ENCODE data around the gene SERTM1.

Gene SERTM1

DNA sequence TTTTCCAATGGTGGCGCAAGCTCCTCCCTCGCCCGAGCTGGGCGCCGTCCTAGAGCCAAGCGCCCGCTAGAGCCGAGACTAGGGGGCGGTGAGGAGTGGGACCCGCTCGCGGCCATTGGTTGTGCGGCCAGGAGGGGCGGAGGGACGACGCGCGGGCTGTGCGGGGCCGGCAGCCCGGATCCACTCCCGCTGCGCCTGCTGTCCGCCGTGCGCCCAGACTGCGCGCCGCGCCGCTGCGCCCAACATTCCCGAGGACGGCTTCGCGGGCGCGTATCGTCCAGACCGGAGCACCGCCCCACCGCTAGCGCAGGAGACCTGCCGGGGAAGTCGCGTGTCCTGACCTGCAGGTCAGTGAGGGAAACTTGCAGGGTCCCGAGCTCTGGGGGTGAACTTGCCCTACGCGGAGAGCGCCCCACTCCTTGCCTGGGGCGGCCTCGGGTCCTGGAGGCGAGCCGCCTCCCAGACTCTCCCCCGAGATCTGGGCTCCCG, at the start of gene SERTM1:
TSS of gene SERTM1 (plus strand) at position 183 of the 489 bp plus-strand sequence. CDS start 21,059 bp downstream, outside the sequence.
- in situ Hi-C loops (cut with MboI; ENCODE audit: low sequenced_read_pairs): no loop called here

DNA sequence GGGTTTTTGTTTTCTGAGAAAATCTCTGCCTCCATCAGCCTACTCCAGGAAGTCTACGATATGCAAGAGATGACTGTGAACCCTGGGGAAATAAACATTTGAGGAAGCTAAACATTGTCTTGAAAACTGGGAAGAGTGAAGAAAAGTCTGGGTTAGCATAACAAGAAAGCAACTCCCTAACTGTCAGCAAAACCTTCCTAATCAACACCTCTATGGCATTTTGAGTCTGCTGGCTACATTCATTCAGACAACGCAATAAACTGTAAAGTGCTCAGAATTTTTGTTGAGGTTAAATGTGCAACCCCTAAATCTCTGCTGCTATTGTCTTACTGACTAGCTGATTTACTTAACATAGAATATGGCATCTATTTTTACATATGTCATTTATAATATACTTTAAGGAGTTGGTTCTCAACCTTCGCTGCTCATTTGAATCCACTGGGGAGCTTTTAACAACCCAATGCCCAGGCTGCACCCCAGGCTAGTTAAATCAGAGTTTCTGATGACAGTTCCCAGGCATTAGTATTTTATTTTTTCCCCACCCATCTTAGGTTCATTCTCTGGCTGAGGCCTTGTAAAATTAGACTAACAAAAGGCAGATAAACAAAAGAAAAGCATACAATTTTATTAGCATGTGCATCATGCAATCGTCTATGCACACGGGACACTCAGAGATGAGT, 45.3 kb upstream of the SERTM1 start:
- in situ Hi-C loops (cut with MboI; ENCODE audit: low sequenced_read_pairs): no loop called here

GRCh38 chr13:36629057-36629385, 44.8 kb upstream of the SERTM1 start:
- in situ Hi-C loops (cut with MboI; ENCODE audit: low sequenced_read_pairs): no loop called here

DNA sequence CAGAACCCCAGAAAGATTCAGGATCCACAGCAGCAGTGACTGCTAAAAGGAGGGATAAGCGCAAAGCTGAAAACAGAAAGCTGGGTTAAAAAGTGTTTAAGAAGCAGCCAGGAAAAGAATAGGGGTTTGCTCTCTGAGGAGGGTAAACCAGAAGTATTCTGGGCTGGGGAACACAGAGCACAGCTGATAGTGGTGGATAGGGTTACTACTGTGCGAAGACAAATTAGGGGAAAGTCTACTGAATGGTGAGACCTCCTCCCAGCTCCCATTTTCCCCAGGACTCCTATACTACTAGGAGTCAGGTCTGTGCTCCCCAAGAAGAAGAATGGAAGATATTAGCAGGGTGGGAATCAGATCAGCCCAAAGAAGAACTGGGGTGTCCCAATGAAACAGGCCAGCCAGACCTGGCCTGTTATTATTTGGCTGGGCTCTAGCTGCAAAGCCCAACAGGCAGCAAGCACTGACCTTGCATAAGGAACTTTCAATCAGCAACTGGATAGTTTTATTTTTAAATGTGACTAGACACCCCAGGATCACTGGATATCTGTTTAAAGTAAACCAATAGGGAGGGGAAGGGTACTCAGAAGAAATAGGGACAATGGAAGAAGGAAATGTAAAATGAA, 43.5 kb upstream of the SERTM1 start:
- in situ Hi-C loops (cut with MboI; ENCODE audit: low sequenced_read_pairs): no loop called here

- in situ Hi-C loops (cut with MboI; ENCODE audit: low sequenced_read_pairs): no loop called here
These were observed 34.2 kb upstream of the SERTM1 start for GRCh38 chr13:36639610-36640009.

- in situ Hi-C loops (cut with MboI; ENCODE audit: low sequenced_read_pairs): no loop called here
These were observed 23.2 kb upstream of the SERTM1 start for GRCh38 chr13:36650611-36651010.

DNA sequence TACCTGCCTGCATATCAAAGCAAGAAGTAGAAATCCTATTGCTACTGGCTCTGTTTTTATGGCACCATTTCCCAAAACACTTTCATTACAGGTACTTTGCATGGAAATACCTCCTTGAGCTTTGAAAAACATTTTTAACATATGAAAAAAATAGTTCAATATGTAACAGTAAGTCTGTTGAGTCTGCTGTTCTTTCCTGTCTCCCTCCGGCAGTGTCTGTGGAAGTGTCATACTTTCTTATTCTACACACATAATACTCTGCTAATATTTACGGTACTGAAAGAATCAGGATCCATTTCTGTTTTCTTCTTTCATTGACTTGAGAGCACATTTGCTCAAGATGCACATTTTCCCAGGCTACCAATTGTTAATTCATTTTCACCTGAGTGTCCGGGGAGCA, 8.2 kb upstream of the SERTM1 start:
- in situ Hi-C loops (cut with MboI; ENCODE audit: low sequenced_read_pairs): no loop called here

- in situ Hi-C loops (cut with MboI; ENCODE audit: low sequenced_read_pairs): no loop called here
These were observed 7.2 kb upstream of the SERTM1 start for GRCh38 chr13:36666477-36667229.

DNA sequence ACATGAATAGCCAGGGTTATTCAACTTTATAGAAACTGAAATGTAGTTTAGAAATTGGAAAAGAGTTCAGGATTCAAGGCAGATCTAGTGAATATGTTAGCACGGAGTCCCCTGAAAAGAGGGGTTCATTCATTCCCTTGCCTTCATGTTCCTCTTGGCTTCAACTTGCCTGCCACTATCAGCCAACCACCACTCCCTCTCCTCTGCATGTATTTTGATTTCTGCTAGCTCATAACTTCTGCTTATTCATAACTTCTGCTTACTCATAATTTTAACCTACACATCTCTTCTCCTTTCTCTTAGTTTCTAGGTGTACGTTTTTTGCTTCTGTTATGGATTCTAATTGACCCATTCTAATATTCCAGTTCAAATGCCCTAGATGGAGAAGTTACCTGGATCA, 5.5 kb upstream of the SERTM1 start:
- in situ Hi-C loops (cut with MboI; ENCODE audit: low sequenced_read_pairs): no loop called here

- in situ Hi-C loops (cut with MboI; ENCODE audit: low sequenced_read_pairs): no loop called here
These were observed 468 bp upstream of the SERTM1 start for GRCh38 chr13:36673352-36673751.

GRCh38 chr13:36674337-36675212, 755 bp downstream of the SERTM1 start:
- in situ Hi-C loops (cut with MboI; ENCODE audit: low sequenced_read_pairs): no loop called here

DNA sequence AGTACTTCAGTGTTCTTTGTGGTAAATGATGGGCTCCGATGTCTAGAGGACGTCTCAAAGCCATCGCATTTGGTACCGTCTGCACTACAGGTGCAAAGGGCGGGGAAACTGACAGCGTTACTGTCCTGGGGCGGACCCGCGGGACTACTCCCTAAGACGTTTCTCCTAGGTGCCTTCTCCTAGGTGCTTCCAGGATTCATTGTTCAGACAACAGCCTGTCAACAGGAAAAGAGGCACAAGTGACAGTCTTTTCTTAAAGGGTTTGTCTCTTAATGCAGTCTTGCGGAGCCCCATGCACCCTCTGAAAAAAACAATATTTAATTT, 1.4 kb downstream of the SERTM1 start:
- in situ Hi-C loops (cut with MboI; ENCODE audit: low sequenced_read_pairs): no loop called here

- in situ Hi-C loops (cut with MboI; ENCODE audit: low sequenced_read_pairs): no loop called here
These were observed 7.1 kb downstream of the SERTM1 start for GRCh38 chr13:36680913-36681312.

- in situ Hi-C loops (cut with MboI; ENCODE audit: low sequenced_read_pairs): no loop called here
These were observed 8.2 kb downstream of the SERTM1 start for GRCh38 chr13:36681894-36682624.

DNA sequence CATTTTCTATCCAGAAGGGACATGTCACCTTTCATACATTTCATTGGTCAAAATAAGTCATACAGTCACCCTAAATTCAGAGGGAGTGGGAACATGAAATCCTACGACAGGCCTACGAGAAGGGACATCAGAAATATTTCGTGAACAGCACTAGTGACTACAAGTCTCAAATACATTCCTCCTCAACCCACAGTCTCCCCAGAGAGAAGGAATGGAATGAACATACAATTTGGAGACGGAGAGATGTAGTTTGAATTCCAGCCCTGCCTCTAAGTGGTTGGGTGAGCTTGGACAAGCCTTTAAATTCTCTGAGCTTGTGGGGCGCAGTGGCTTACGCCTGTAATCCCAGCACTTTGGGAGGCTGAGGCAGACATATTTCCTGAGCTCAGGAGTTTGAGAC, 9.9 kb downstream of the SERTM1 start:
- in situ Hi-C loops (cut with MboI; ENCODE audit: low sequenced_read_pairs): no loop called here

DNA sequence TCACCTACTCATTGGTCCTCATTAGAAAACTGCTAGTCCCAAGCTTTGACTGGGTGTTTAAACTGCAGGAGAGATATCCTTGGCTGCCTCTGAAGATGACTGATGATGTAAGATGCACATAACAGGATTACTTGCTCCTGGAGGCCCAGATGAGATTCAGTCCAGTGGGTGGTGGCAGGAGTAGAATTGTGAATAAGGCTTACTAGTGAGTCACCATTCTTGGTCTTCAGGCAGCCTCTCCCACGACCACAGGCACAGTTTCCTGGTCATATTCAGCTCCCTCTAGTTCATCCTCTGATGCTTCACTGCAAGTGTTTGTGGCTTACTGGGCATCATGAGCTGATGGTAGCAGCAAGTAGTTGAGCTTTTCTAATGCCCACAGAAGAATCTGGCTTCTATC, 12.1 kb downstream of the SERTM1 start:
- in situ Hi-C loops (cut with MboI; ENCODE audit: low sequenced_read_pairs): no loop called here

DNA sequence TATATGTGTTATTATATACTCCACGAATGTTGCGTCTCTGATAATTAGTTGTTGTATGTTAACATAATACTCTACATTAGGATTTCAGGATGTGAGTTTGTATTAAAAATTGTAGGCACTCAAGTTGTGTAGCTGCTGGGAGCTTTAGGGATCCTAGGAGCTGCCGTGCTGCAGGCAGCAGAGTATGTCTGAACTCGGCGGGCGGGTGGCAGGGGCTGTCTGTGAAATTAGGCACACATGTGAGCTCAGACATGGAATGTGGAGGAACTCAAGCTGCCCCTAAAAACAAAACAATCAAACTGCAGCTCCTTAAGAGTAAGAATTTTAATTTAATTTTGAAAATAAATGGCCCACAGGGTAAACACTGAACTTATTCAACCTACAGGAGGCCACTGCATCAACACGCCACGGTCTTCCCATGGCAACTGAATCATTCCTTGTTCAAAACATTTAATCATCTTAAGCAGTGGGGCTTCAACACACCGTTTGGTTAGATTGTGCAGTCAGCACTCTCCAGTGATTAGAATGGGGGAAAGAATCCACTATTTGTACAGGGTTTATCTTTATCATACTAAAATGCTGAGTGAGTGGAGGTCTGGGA, 22.7 kb downstream of the SERTM1 start:
- in situ Hi-C loops (cut with MboI; ENCODE audit: low sequenced_read_pairs): no loop called here

- in situ Hi-C loops (cut with MboI; ENCODE audit: low sequenced_read_pairs): no loop called here
These were observed 26.4 kb downstream of the SERTM1 start for GRCh38 chr13:36700170-36700569.

- in situ Hi-C loops (cut with MboI; ENCODE audit: low sequenced_read_pairs): no loop called here
These were observed 32.9 kb downstream of the SERTM1 start for GRCh38 chr13:36706755-36707154.

Measured in HL-60/S4 treated with phorbol 12-myristate 13-acetate at 8.2 ng/mL for 4 days and 3 days (cell line).